HEK293 (cell line): Measurements from ENCODE around the gene FAM118A.

ENCODE experiments used
- CTCF ChIA-PET: fragments of 350-600 bp; formaldehyde crosslinking; extraction: SDS; loops from one replicate; lab custom pipeline; 2021; ENCODE audit warnings: antibody characterized with exemption; lab: Yijun Ruan, JAX
- POLR2A ChIA-PET: fragments of 300-600 bp; formaldehyde crosslinking; extraction: SDS; loops from one replicate; lab custom pipeline; 2020; ENCODE audit warnings: antibody characterized with exemption, inconsistent platforms; lab: Yijun Ruan, JAX
- H3K27ac ChIP-seq: fragments of 200-500 bp; sonication (Bioruptor generic); 2 replicates; pipeline ENCODE4 v1.5.1; 2014; ENCODE audit warnings: low read depth, low read length, control low read depth, inconsistent platforms; ENCODE audit errors: extremely low read depth
- H3K36me3 ChIP-seq, 2 experiments: fragments of 200-500 bp in 1 of 2; sonication (Bioruptor generic) in 1 of 2; 1 replicate in 1 of 2; 2 replicates in 1 of 2; pipeline ENCODE4 v1.5.1; 2014 to 2017; ENCODE audit warnings: inconsistent platforms in 2 of 2, low read length in 2 of 2; ENCODE audit not compliant: control insufficient read depth in 2 of 2, insufficient read depth in 1 of 2
- H3K4me1 ChIP-seq: fragments of 200-500 bp; sonication (Bioruptor generic); 2 replicates; pipeline ENCODE4 v1.5.1; 2014; ENCODE audit warnings: mild to moderate bottlenecking, low read length, inconsistent platforms; ENCODE audit not compliant: control insufficient read depth, insufficient read depth
- H3K4me3 ChIP-seq: 2 replicates; pipeline ENCODE4 v1.5.1; 2011; ENCODE audit warnings: low read depth, mild to moderate bottlenecking, control low read depth, low read length, moderate library complexity
- H3K9me3 ChIP-seq: fragments of 200-500 bp; sonication (Bioruptor generic); 2 replicates; pipeline ENCODE4 v1.5.1; 2014; ENCODE audit warnings: low read depth, low read length, inconsistent platforms; ENCODE audit not compliant: control insufficient read depth, insufficient read depth
- HOXD13 ChIP-seq: sonication (generic); formaldehyde crosslinking; IDR thresholded peaks from 2 replicates; pipeline ENCODE4 v1.8.0; 2022; ENCODE audit warnings: missing genetic modification reagents, borderline replicate concordance
- KLF16 ChIP-seq: fragments of 450-650 bp; formaldehyde crosslinking; IDR thresholded peaks from 2 replicates; pipeline ENCODE4 v1.5.1; 2017; ENCODE audit warnings: missing biosample characterization, missing genetic modification characterization
- KLF7 ChIP-seq: fragments of 450-650 bp; formaldehyde crosslinking; IDR thresholded peaks from 2 replicates; pipeline ENCODE4 v1.5.1; 2016; ENCODE audit warnings: missing biosample characterization, missing genetic modification characterization, borderline replicate concordance
- PRDM1 ChIP-seq: fragments of 450-650 bp; formaldehyde crosslinking; IDR thresholded peaks from 2 replicates; pipeline ENCODE4; 2016; ENCODE audit warnings: missing biosample characterization, missing genetic modification characterization
- SETDB1 ChIP-seq: IDR thresholded peaks from one replicate; pipeline ENCODE4 v1.6.1; 2017; ENCODE audit warnings: mild to moderate bottlenecking, low read length, moderate library complexity, mixed read lengths; ENCODE audit not compliant: insufficient read length
- SP7 ChIP-seq: fragments of 450-650 bp; formaldehyde crosslinking; IDR thresholded peaks from 2 replicates; pipeline ENCODE4 v1.5.1; 2016; ENCODE audit warnings: missing biosample characterization, missing genetic modification characterization
- TSHZ1 ChIP-seq: fragments of 450-650 bp; formaldehyde crosslinking; IDR thresholded peaks from 2 replicates; pipeline ENCODE4 v1.5.1; 2016; ENCODE audit warnings: missing biosample characterization, missing genetic modification characterization, borderline replicate concordance
- YY2 ChIP-seq: fragments of 450-650 bp; formaldehyde crosslinking; IDR thresholded peaks from 2 replicates; pipeline ENCODE4 v1.5.1; 2016; ENCODE audit warnings: missing biosample characterization, missing genetic modification characterization
- ZBTB1 ChIP-seq: fragments of 450-650 bp; formaldehyde crosslinking; IDR thresholded peaks from 2 replicates; pipeline ENCODE4 v1.5.1; 2016; ENCODE audit warnings: missing biosample characterization, missing genetic modification characterization
- ZBTB8A ChIP-seq: fragments of 450-650 bp; formaldehyde crosslinking; IDR thresholded peaks from 2 replicates; pipeline ENCODE4 v1.5.1; 2016; ENCODE audit warnings: missing biosample characterization, missing genetic modification characterization
- ZEB2 ChIP-seq: fragments of 450-650 bp; formaldehyde crosslinking; IDR thresholded peaks from 2 replicates; pipeline ENCODE4 v1.5.1; 2016; ENCODE audit warnings: missing biosample characterization, missing genetic modification characterization
- ZNF114 ChIP-seq: fragments of 450-650 bp; formaldehyde crosslinking; IDR thresholded peaks from 2 replicates; pipeline ENCODE4 v1.5.0; 2017; ENCODE audit warnings: missing biosample characterization, missing genetic modification characterization
- ZNF133 ChIP-seq: fragments of 450-650 bp; formaldehyde crosslinking; IDR thresholded peaks from 2 replicates; pipeline ENCODE4 v1.5.1; 2016; ENCODE audit warnings: missing biosample characterization, missing genetic modification characterization
- ZNF16 ChIP-seq: fragments of 450-650 bp; formaldehyde crosslinking; IDR thresholded peaks from 2 replicates; pipeline ENCODE4 v1.5.1; 2016; ENCODE audit warnings: low read depth, missing biosample characterization, missing genetic modification characterization
- ZNF18 ChIP-seq: fragments of 450-650 bp; formaldehyde crosslinking; IDR thresholded peaks from 2 replicates; pipeline ENCODE4 v1.5.1; 2016; ENCODE audit warnings: missing biosample characterization, missing genetic modification characterization
- ZNF2 ChIP-seq: fragments of 450-650 bp; formaldehyde crosslinking; IDR thresholded peaks from 2 replicates; pipeline ENCODE4 v1.5.1; 2016; ENCODE audit warnings: missing biosample characterization, missing genetic modification characterization
- ZNF223 ChIP-seq: fragments of 450-650 bp; formaldehyde crosslinking; IDR thresholded peaks from 2 replicates; pipeline ENCODE4 v1.5.1; 2016; ENCODE audit warnings: missing biosample characterization, missing genetic modification characterization
- ZNF292 ChIP-seq: fragments of 450-650 bp; formaldehyde crosslinking; IDR thresholded peaks from 2 replicates; pipeline ENCODE4 v1.5.1; 2016; ENCODE audit warnings: low read depth, missing biosample characterization, missing genetic modification characterization, borderline replicate concordance
- ZNF341 ChIP-seq: fragments of 450-650 bp; formaldehyde crosslinking; IDR thresholded peaks from 2 replicates; pipeline ENCODE4; 2016; ENCODE audit warnings: low read depth, missing biosample characterization, missing genetic modification characterization
- ZNF350 ChIP-seq: fragments of 450-650 bp; formaldehyde crosslinking; IDR thresholded peaks from 2 replicates; pipeline ENCODE4 v1.5.0; 2017; ENCODE audit warnings: missing biosample characterization, mild to moderate bottlenecking, missing genetic modification characterization
- ZNF354C ChIP-seq: fragments of 450-650 bp; formaldehyde crosslinking; IDR thresholded peaks from 2 replicates; pipeline ENCODE4 v1.5.1; 2016; ENCODE audit warnings: missing biosample characterization, missing genetic modification characterization, low read depth, borderline replicate concordance
- ZNF548 ChIP-seq: fragments of 450-650 bp; formaldehyde crosslinking; IDR thresholded peaks from 2 replicates; pipeline ENCODE4 v1.5.1; 2016; ENCODE audit warnings: missing biosample characterization, missing genetic modification characterization
- ZSCAN4 ChIP-seq: fragments of 450-650 bp; formaldehyde crosslinking; IDR thresholded peaks from 2 replicates; pipeline ENCODE4 v1.5.1; 2017; ENCODE audit warnings: missing biosample characterization, missing genetic modification characterization
- TF ChIP-seq, protein P1 (sequence below): fragments of 450-650 bp; formaldehyde crosslinking; IDR thresholded peaks from 2 replicates; pipeline ENCODE4 v1.5.1; 2017; ENCODE audit warnings: missing biosample characterization, missing genetic modification characterization

FAM118A gene

DNA sequence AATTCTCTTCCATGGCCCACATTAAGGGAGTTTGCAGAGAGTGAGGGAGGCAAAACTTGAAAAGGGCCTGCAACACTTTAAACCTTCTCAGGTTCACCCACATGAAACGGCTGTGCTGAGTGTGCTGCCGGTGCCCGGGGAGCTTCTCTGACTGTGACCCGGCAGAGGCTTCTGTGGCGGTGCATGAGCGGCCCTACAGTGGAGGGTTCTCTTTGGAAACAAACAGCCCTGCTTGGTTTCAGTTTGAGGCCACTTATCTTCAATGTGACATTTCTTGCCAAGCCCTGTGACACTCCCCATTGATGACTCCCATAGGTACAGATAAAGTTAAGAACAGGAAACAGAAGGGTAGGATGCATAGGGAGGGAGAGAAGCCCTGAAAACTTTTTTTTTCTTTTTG, 31.8 kb downstream of the FAM118A start (continued):
- TF ChIP-seq ZNF341 (tag by site-specific recombination) (no peak), ZNF350 (tag by site-specific recombination) (no peak), ZNF133 (tag by site-specific recombination) (no peak), ZBTB8A (tag by site-specific recombination) (no peak), ZNF2 (tag by site-specific recombination) (no peak), ZNF548 (tag by site-specific recombination) (no peak)

DNA sequence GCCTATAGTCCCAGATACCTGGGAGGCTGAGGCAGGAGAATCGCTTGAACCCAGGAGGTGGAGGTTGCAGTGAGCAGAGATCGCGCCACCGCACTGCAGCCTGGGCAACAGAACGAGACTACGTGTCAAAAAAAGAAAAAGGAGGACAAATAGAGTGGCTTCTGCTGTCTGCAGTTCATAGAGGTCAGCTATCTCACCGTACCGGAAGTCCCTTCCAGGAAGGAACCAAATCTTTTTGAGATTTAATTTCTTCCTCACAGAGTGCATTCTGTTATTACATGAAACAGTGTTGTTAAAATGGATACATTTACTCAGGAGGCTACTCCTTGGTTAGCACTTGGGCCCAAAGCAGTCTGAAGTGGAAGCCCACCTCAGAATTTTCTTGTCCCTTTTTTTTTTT, 33.4 kb downstream of the FAM118A start:
- ChIA-PET CTCF (no interaction called here), POLR2A (no interaction called here)

GRCh38 chr22:45344334-45344733, 34.6 kb downstream of the FAM118A start:
- H3K4me3 ChIP-seq = no peak overlapping the region
- H3K27ac ChIP-seq = no peak overlapping the region
- ChIA-PET POLR2A (no interaction called here), CTCF (interaction anchor here (0.6 to 0.7 kb wide), 2 partner anchors 64 to 76 kb away, joined by 3 to 5 read pairs; no protein-coding TSS in a partner anchor)
- H3K36me3 ChIP-seq = peaks cover 15 to 43% of the 10 kb centered on the region in 2 experiments
- TF ChIP-seq ZNF18 (tag by site-specific recombination) (peak; percentile 67; the same call in 1 of the 2 replicates), PRDM1 (tag by site-specific recombination) (peak; percentile 16; the same call in 1 of the 2 replicates), KLF16 (tag by site-specific recombination) (no peak), ZNF354C (tag by site-specific recombination) (no peak), ZNF292 (no peak)
- H3K9me3 ChIP-seq = no peaks in the 10 kb centered on the region
- no peaks in the 10 kb centered on the region for H3K4me1 ChIP-seq

More for the DNA sequence above, 33.4 kb downstream of the FAM118A start:
- Histone ChIP-seq H3K9me3 (no peaks in the 10 kb centered on the region), H3K4me3 (no peak overlapping the region), H3K27ac (no peak overlapping the region), H3K36me3 (peaks cover 22 to 51% of the 10 kb centered on the region in 2 experiments), H3K4me1 (no peaks in the 10 kb centered on the region)
- no peak for TF ChIP-seq ZBTB1 (tag by site-specific recombination)

GRCh38 chr22:45349916-45350315, 40.2 kb downstream of the FAM118A start:
- ChIA-PET POLR2A (no interaction called here), CTCF (no interaction called here)
- Histone ChIP-seq H3K9me3 (no peaks in the 10 kb centered on the region), H3K4me3 (no peak overlapping the region), H3K4me1 (no peaks in the 10 kb centered on the region), H3K36me3 (peaks cover 0 to 8% of the 10 kb centered on the region in 2 experiments; a peak in 1 of 3 replicates), H3K27ac (no peak overlapping the region)
- TF ChIP-seq SP7 = no peak
- TF ChIP-seq HOXD13 (CRISPR knock-in tag) = no peak
- TF ChIP-seq KLF7 (tag by site-specific recombination) = no peak
- TF ChIP-seq, protein P1, sequence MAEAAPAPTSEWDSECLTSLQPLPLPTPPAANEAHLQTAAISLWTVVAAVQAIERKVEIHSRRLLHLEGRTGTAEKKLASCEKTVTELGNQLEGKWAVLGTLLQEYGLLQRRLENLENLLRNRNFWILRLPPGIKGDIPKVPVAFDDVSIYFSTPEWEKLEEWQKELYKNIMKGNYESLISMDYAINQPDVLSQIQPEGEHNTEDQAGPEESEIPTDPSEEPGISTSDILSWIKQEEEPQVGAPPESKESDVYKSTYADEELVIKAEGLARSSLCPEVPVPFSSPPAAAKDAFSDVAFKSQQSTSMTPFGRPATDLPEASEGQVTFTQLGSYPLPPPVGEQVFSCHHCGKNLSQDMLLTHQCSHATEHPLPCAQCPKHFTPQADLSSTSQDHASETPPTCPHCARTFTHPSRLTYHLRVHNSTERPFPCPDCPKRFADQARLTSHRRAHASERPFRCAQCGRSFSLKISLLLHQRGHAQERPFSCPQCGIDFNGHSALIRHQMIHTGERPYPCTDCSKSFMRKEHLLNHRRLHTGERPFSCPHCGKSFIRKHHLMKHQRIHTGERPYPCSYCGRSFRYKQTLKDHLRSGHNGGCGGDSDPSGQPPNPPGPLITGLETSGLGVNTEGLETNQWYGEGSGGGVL = no peak
- TF ChIP-seq TSHZ1 (tag by site-specific recombination) = no peak
- no peak for TF ChIP-seq ZSCAN4 (tag by site-specific recombination)
- TF ChIP-seq ZBTB8A (tag by site-specific recombination) = no peak
- no peak for TF ChIP-seq YY2 (tag by site-specific recombination)
- no peak for TF ChIP-seq ZNF114 (tag by site-specific recombination)
- TF ChIP-seq ZNF16 (tag by site-specific recombination) = no peak
- TF ChIP-seq ZEB2 (tag by site-specific recombination) = no peak
- no peak for TF ChIP-seq ZNF223
- TF ChIP-seq SETDB1 = no peak
